GM12865 (cell line): Measurements from ENCODE around the gene SLC6A15.

Source experiments
- DNase-seq: peaks from one replicate; pipeline ENCODE4 v3.0.0; 2010; ENCODE audit warnings: low read depth
- H3K4me3 ChIP-seq: 2 replicates; pipeline ENCODE4 v1.5.1; 2011; ENCODE audit warnings: mild to moderate bottlenecking, low read depth, low read length, control low read depth
- CTCF ChIP-seq: IDR thresholded peaks from 2 replicates; pipeline ENCODE4 v1.5.1; 2011; ENCODE audit warnings: low read length, control low read depth, low read depth, inconsistent platforms; ENCODE audit not compliant: insufficient read depth; ENCODE audit errors: missing control alignments

SLC6A15 gene

DNA sequence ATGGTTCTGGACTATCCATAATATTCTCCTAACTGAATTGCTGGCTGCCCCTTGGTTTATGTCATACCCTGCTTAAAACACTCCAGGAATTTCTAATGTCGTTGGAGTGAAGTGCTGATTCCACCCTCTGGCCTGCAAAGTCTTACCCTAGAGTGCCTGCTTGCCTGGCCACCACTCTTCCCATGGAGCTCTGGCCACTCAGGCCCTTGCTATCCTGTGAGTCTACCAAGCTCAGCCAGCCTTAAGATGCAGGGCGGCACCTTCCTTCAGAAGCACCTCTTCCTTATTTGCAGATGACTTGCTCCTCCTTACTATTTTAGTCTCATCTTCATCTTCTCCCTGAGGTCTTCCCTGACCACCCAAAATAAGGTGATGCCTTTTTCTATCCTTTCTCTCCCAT lies 35.3 kb downstream of the SLC6A15 start:
- DNase-seq: no peak
- no peak overlapping the region for H3K4me3 ChIP-seq
- no peak for TF ChIP-seq CTCF

GRCh38 chr12:84875241-84875640 lies 37.4 kb downstream of the SLC6A15 start:
- H3K4me3 ChIP-seq: no peak overlapping the region
- no peak for DNase-seq
- no peak for TF ChIP-seq CTCF

DNA sequence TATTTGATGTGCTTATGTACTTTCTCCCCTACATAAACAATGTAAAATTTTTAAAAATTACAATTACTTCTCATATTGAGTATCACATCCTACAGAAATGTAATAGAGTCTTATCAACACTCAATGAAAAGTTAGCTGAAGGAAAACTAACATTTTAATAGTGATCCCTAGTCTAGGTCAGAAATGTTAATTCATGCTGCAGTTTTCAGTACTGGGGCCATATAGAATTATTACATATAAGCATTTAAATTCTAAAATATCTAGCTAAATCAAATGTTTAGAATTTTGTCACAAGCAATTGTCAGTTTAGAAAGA lies 37.8 kb downstream of the SLC6A15 start:
- no peak overlapping the region for H3K4me3 ChIP-seq
- no peak for TF ChIP-seq CTCF
- no peak for DNase-seq

DNA sequence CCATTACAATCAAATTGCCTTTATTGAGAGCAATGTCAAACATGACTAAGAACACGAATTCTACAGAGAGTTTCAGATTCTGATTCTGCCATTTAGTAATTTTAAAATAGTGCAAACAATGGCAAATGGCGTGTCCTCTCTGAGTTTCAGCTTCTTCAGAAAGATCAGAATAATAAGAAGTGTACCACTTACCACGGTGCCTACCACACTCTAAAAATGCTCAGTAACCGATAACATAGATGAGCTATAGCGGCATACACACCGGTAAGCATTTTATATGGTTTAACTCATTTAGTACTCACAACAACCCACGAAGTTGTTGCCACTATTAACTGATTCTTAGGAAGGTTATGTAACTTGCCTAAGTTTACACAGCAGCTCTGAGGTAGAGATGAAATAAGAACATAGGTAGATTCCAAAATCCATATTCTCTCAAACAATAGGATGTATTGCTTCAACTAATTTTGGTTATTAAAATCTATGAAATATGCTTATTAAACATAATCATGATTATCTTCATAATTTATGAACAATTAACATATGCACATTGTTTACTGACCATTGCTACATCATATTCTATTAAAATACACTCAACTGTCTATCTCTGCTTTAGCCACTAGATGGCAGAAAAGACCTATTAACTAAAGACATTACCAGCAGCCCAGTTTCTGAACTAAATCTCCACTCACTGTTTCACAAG lies 38.3 kb downstream of the SLC6A15 start:
- TF ChIP-seq CTCF: peak; percentile 54
- no peak overlapping the region for H3K4me3 ChIP-seq
- DNase-seq: peak; percentile 59

GRCh38 chr12:84862186-84862585 lies 50.4 kb downstream of the SLC6A15 start:
- TF ChIP-seq CTCF: no peak
- DNase-seq: no peak
- H3K4me3 ChIP-seq: no peak overlapping the region

GRCh38 chr12:84860718-84861117 lies 51.9 kb downstream of the SLC6A15 start:
- DNase-seq: no peak
- H3K4me3 ChIP-seq: no peak overlapping the region
- no peak for TF ChIP-seq CTCF

GRCh38 chr12:84858796-84859195 lies 53.8 kb downstream of the SLC6A15 start:
- no peak overlapping the region for H3K4me3 ChIP-seq
- no peak for DNase-seq
- no peak for TF ChIP-seq CTCF
